GM19328 (cell line): ENCODE measurements around the gene MRPL22.
"Not testable (repeated sequence)": the region's sequence is repeated elsewhere in the genome, so short reads cannot be mapped to it uniquely, and the experiment has no call there.

ENCODE experiments used
- ATAC-seq: cut with Tn5 transposase; IDR thresholded peaks from one replicate; pipeline ENCODE4 v1.9.1; 2021; ENCODE audit warnings: mild to moderate bottlenecking, moderate library complexity; ENCODE audit not compliant: unreplicated experiment

The MRPL22 gene

DNA sequence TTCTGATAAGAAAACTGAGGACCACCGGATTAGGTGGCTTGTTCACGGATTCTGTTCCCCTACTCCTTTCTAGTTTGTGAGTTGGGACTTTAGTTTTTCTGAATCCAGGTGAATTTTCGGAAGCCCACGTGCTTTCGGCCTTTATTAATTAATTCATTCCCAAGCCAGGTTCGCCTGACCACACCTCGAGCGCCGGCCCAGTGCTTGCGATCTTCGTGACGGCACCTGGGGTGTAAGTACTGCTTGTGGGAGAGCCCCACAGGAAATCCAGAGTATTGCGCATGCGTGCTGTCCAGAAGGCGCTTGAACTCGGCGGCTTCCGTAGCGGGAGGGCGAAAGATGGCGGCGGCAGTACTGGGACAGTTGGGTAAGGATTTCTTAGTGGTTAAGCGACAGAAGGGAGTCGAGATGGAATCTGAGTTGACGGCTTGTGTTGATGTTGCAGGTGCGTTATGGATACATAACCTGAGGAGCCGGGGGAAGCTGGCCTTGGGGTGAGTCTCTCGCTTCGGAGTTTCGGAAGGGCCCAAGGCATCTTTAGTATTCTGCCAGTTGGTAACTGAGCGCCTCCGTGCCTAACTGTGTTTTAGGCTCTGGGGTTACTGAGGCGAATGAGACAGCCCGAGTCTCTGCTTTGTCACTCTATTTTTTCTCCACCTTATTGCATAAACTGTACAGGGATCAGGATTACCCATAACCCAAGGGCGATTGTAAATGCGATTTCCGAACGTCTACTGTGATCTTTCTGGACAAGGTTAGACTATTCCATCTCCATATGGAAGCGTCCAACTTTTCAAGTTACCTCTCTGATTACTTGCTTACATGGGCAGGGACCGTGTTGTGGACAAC, at the start of gene MRPL22:
TSS of gene MRPL22 (plus strand) at position 302 of the 849 bp plus-strand sequence. CDS start at position 340, 38 bp downstream.
- peak; percentile 41 for ATAC-seq

DNA sequence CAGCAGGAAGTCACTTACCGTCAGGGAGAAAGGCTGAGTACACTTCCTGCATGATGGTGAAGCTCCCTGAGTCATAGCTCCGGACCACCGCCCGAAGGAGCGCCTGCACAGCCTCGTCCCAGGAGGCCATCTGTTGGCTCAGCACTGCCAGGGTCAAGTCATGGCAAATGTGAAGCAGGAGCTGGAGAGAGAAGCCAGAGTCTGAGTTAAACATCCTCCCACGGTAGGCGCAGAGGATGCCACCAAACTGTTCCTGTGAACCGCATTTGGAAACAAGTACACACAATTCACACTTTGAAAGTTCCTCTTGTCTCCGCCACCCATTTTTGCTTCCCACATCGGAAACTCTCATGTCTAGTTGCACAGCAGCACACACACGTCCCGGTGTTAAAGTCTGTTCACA, 48.5 kb upstream of the MRPL22 start:
- ATAC-seq: no peak

DNA sequence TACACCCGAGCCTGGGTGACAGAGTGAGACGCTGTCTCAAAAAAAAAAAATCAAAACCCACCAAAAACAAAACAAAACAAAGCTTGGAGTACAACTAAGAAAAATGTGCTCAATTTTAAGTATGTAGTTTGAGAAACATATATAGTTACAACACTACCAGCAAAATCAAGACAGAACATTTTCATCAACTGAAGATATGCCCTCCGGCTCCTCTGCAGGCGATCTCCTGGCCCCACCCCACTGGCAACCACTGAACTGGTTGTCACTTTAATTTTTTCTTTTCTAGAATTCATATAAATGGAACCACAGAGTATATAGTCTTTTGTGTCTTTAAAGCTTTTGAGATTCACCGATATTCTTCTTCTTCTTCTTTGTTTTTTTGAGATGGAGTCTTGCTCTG, 47.5 kb upstream of the MRPL22 start:
- no peak for ATAC-seq

GRCh38 chr5:154895606-154896561, 45.0 kb upstream of the MRPL22 start:
- no peak for ATAC-seq

GRCh38 chr5:154896562-154897165, 44.2 kb upstream of the MRPL22 start:
- ATAC-seq: no peak

GRCh38 chr5:154898210-154898609, 42.7 kb upstream of the MRPL22 start:
- ATAC-seq: no peak

- no peak for ATAC-seq
Observed at GRCh38 chr5:154899151-154899816, 41.6 kb upstream of the MRPL22 start.

DNA sequence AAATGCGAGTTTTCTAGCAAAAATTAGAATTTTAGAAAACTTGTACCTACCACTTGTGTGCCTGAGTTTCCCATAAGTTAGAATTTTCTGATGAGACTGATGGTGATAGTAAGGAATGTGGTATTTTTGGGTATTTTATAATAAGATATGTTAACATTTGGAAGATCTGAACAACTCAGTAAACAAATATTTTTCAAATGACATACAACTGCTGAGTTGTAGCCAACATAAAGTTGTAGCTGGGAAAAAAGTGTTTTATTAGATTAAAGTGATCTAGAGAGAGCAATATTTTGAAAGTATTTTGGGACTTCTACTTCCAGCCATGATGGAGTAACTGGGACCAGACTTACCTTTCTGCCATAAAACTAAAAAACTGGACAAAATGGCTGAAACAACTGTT, 40.8 kb upstream of the MRPL22 start:
- no peak for ATAC-seq

DNA sequence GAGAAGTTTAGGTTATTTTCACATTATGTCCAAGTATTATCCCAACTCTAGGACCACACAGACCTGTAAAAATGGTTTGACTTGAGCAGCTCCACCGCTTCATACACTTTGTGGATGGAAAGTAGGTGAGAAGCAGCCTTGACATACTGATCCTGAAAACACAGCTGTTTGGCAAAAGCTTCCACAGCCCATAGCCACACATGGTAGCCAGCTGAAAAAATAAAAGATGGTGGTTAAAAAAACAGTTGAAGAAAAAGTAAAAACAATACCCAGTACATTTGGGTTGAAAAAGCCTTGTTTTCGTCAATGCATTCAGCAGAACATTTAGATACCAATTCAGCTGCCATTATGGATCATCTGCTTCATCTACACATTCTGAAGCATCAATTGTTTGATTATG, 39.6 kb upstream of the MRPL22 start:
- ATAC-seq: no peak

DNA sequence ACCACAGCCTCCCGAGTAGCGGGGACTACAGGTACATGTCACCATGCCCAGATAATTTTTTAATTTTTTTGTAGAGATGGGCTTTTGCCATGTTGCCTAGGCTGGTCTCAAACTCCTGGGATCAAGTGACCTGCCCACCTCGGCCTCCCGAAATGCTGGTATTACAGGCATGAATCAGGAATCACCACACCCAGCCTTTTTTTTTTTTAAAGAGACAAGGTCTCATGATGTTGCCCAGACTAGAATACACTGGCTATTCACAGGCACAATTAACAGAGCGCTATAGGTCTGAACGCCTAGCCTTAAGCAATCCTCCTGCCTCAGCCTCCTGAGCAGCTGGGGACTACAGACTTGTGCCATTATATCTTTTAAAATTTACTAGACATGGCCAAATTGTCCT, 39.0 kb upstream of the MRPL22 start:
- no peak for ATAC-seq

DNA sequence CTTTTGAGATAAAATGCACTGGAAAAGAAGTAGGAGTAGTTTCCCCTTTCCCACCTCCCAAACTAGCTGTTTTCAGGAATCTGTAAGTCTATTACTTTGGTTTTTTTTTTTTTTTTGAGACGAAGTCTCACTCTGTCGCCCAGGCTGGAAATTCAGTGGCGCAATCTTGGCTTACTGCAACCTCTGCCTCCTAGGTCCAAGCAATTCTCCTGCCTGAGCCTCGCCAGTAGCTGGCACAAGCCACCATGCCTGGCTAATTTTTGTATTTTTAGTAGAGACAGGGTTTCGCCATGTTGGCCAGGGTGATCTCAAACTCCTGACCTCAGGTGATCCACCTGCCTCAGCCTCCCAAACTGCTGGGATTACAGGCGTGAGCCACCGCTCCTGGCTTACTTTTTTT, 35.3 kb upstream of the MRPL22 start:
- not testable (repeated sequence) for ATAC-seq

- no peak for ATAC-seq
Observed at GRCh38 chr5:154916874-154917273, 24.0 kb upstream of the MRPL22 start.

- ATAC-seq: no peak
Observed at GRCh38 chr5:154917757-154918156, 23.1 kb upstream of the MRPL22 start.

GRCh38 chr5:154923441-154924430, 17.1 kb upstream of the MRPL22 start:
- ATAC-seq: no peak

DNA sequence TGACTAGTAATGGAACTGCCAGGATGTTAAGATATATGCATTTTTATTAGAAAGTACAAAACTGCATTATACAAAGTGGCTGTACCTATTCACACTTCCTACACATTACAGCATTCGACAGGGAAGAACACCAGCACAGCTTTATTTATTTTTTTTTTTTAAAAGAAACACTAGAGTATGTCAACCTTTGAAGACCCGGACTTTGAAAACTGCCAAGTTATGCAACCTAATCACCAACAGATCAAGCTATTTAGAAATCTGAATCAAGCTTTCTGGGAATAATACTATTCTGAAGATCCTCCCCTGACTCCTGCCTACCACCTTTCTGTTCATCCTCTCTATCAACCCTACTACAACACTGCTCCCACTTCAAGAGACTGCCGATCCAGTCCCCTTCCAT, 7.3 kb upstream of the MRPL22 start:
- ATAC-seq: no peak

GRCh38 chr5:154934881-154935280, 6.0 kb upstream of the MRPL22 start:
- no peak for ATAC-seq

- no peak for ATAC-seq
Observed at GRCh38 chr5:154937186-154937717, 3.6 kb upstream of the MRPL22 start.

DNA sequence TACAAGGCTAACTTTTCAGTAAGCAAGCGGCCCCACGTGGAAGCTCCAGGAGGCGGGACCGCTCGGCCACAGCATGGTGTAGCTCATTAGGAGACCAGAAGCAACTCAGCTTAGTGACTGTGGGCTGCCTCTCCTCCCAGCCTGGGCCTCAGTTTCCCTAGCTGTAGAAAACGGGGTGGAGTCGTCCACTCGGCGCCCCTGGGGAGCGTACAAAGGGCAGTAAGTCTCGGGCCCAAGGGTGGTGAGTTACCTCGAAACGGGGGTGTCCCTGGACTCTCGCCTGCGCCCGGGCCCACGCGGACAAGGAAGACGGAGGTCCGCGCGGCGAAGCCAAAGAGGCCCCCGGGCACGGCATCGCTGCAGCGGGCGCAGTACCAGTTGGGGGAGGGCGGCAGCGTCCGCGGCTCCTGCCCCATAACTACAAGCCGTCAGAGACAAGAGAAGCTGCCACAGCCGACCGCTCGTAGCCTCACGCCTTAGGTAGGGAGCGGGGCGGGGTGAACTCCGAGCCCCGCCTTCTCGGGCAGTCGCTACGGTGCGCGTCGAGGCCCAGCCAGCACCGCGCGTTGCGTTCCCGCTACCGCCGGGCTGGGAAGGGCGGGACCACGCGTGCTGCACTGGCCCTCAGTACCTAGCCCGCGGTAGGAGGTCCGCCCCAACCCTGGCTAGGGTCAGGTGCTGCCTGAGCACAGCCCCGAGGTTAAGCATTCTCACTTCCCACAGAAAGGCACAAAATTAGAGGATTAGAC, 3.0 kb upstream of the MRPL22 start, which contains the start of gene GEMIN5:
TSS of gene GEMIN5 (minus strand) at position 494 of the 749 bp plus-strand sequence. CDS start at position 416, 78 bp downstream.
- peak; percentile 84 for ATAC-seq
